HepG2 (cell line): ENCODE results near the gene GRIK4. TPM values are rescaled to one million over a fixed set of nuclear protein-coding genes. Genes with fewer than 3 reads are reported as not detected.

Experiments used
- DNMT1 ChIP-seq: sonication (generic); formaldehyde crosslinking; IDR thresholded peaks from 2 replicates; pipeline ENCODE4 v1.5.1; 2020; ENCODE audit warnings: mild to moderate bottlenecking, missing genetic modification reagents
- DR1 ChIP-seq: sonication (generic); formaldehyde crosslinking; IDR thresholded peaks from 2 replicates; pipeline ENCODE4 v1.8.0; 2021; ENCODE audit warnings: mild to moderate bottlenecking, missing genetic modification reagents, inconsistent platforms
- HNRNPL ChIP-seq: fragments of 200-400 bp; formaldehyde crosslinking; IDR thresholded peaks from 2 replicates; pipeline ENCODE4 v1.6.1; 2017; ENCODE audit warnings: mild to moderate bottlenecking, low read depth, low read length
- MBD4 ChIP-seq: IDR thresholded peaks from 2 replicates; pipeline ENCODE4 v1.6.1; 2012; ENCODE audit warnings: low read length, inconsistent platforms, borderline replicate concordance
- MED1 ChIP-seq: sonication (generic); formaldehyde crosslinking; IDR thresholded peaks from 2 replicates; pipeline ENCODE4 v1.4.0; 2020; ENCODE audit warnings: missing genetic modification reagents
- MIER2 ChIP-seq: IDR thresholded peaks from 2 replicates; pipeline ENCODE4 v1.6.1; 2016; ENCODE audit warnings: missing biosample characterization, missing genetic modification reagents
- MZF1 ChIP-seq: sonication (generic); formaldehyde crosslinking; IDR thresholded peaks from 2 replicates; pipeline ENCODE4 v1.8.1; 2023; ENCODE audit warnings: mild to moderate bottlenecking, missing genetic modification reagents, borderline replicate concordance
- PITX1 ChIP-seq: sonication (generic); formaldehyde crosslinking; IDR thresholded peaks from 2 replicates; pipeline ENCODE4 v1.5.1; 2020; ENCODE audit warnings: mild to moderate bottlenecking, missing genetic modification reagents
- SKI ChIP-seq: fragments of 450-650 bp; IDR thresholded peaks from one replicate; pipeline ENCODE4 v1.6.1; 2018; ENCODE audit warnings: mild to moderate bottlenecking; ENCODE audit not compliant: partially characterized antibody
- SMARCE1 ChIP-seq: fragments of 450-650 bp; IDR thresholded peaks from 2 replicates; pipeline ENCODE4 v1.6.1; 2017; ENCODE audit warnings: borderline replicate concordance
- SRSF9 ChIP-seq: fragments of 200-400 bp; formaldehyde crosslinking; IDR thresholded peaks from 2 replicates; pipeline ENCODE4 v1.6.1; 2018; ENCODE audit warnings: borderline replicate concordance, mild to moderate bottlenecking, low read depth, low read length; ENCODE audit not compliant: insufficient read depth, poor library complexity, severe bottlenecking
- TFAP4 ChIP-seq: sonication (generic); IDR thresholded peaks from 2 replicates; pipeline ENCODE4 v1.6.1; 2016; ENCODE audit warnings: low read depth, borderline replicate concordance
- TOE1 ChIP-seq: sonication (generic); formaldehyde crosslinking; IDR thresholded peaks from 2 replicates; pipeline ENCODE4 v1.4.0; 2020; ENCODE audit warnings: mild to moderate bottlenecking, missing genetic modification reagents
- TP53 ChIP-seq: sonication (generic); formaldehyde crosslinking; conservative IDR thresholded peaks from 2 replicates; pipeline ENCODE4 v1.4.0; 2020; ENCODE audit warnings: missing genetic modification reagents
- ZNF253 ChIP-seq: sonication (generic); formaldehyde crosslinking; IDR thresholded peaks from 2 replicates; pipeline ENCODE4 v1.8.0; 2022; ENCODE audit warnings: mild to moderate bottlenecking, missing genetic modification reagents, borderline replicate concordance
- ZNF274 ChIP-seq: sonication (generic); formaldehyde crosslinking; IDR thresholded peaks from 2 replicates; pipeline ENCODE4 v1.5.1; 2020; ENCODE audit warnings: mild to moderate bottlenecking, missing genetic modification reagents
- ZNF296 ChIP-seq: sonication (generic); formaldehyde crosslinking; conservative IDR thresholded peaks from 2 replicates; pipeline ENCODE4 v1.5.0; 2020; ENCODE audit warnings: mild to moderate bottlenecking, missing genetic modification reagents
- ZNF589 ChIP-seq: sonication (generic); formaldehyde crosslinking; conservative IDR thresholded peaks from 2 replicates; pipeline ENCODE4 v1.8.0; 2022; ENCODE audit warnings: mild to moderate bottlenecking, moderate library complexity, missing genetic modification reagents
- polyA plus RNA-seq, 8 experiments: library from polyadenylated mRNA; depleted of rRNA in 3 of 8; stranded (reverse) in 7 of 8; unstranded in 1 of 8; fragments of >200 nt; fragmentation: Illumina TruSeq in 4 of 8; extraction: Trizol in 4 of 8; gene quantifications; 2 replicates each; pipeline versions ENCODE4 v1.2.1 to v1.2.3, GENCODE V29; 2011 to 2016; ENCODE audit warnings: low read depth in 4 of 8, missing spikeins in 1 of 8, mixed read lengths in 1 of 8; ENCODE audit not compliant: insufficient read depth in 1 of 8
- total RNA-seq, 5 experiments: library from RNA; depleted of rRNA; stranded (reverse); fragments of >200 nt; fragmentation: Illumina TruSeq; extraction: Trizol; gene quantifications; 2 replicates each; pipeline ENCODE4 v1.2.3, GENCODE V29; 2016; ENCODE audit warnings: low read depth in 1 of 5
- TF ChIP-seq, protein P1 (sequence below): sonication (generic); formaldehyde crosslinking; IDR thresholded peaks from 2 replicates; pipeline ENCODE4 v1.5.1; 2020; ENCODE audit warnings: mild to moderate bottlenecking, moderate library complexity, missing genetic modification reagents
- TF ChIP-seq, protein P2 (sequence below): IDR thresholded peaks from 2 replicates; pipeline ENCODE4 v1.6.1; 2016; ENCODE audit warnings: mild to moderate bottlenecking, missing biosample characterization, missing genetic modification reagents
- TF ChIP-seq, protein P3 (sequence below): sonication (generic); formaldehyde crosslinking; IDR thresholded peaks from 2 replicates; pipeline ENCODE4 v1.8.0; 2022; ENCODE audit warnings: mild to moderate bottlenecking, missing genetic modification reagents, moderate library complexity
- TF ChIP-seq, protein P4 (sequence below): sonication (generic); formaldehyde crosslinking; IDR thresholded peaks from 2 replicates; pipeline ENCODE4 v1.4.0; 2020; ENCODE audit warnings: missing genetic modification reagents
- TF ChIP-seq, protein P5 (sequence below): sonication (generic); formaldehyde crosslinking; IDR thresholded peaks from 2 replicates; pipeline ENCODE4 v1.4.0; 2020; ENCODE audit warnings: missing genetic modification reagents
- TF ChIP-seq, protein P6 (sequence below): sonication (generic); formaldehyde crosslinking; IDR thresholded peaks from 2 replicates; pipeline ENCODE4 v1.4.0; 2020; ENCODE audit warnings: missing genetic modification reagents

The GRIK4 gene
- total and polyA plus RNA-seq, 2 of the 13 experiments (the other 11 are each of a cell fraction or from before 2014, with no cell fraction given) = 0.04 to 0.07 TPM

DNA sequence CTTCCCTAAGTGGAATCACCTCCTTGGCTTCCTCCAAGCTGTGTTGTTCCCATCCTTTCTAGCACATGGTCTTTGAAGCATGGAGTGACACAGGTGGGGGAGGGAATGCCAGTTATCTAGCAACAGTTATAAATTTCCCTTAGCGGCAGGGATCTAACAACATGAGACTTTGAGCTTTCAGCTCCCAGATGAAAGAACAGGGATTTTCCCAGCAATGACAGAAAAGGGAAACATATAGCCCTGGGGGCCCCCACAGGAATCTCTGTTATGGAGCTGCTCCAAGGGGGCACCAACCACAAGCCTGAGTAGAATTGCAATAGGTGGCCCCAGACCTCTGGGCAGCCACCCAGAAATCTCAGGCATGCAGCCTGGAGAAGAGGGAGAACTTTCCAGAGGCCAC, 163.0 kb downstream of the GRIK4 start (continued):
- TF ChIP-seq, protein P1, sequence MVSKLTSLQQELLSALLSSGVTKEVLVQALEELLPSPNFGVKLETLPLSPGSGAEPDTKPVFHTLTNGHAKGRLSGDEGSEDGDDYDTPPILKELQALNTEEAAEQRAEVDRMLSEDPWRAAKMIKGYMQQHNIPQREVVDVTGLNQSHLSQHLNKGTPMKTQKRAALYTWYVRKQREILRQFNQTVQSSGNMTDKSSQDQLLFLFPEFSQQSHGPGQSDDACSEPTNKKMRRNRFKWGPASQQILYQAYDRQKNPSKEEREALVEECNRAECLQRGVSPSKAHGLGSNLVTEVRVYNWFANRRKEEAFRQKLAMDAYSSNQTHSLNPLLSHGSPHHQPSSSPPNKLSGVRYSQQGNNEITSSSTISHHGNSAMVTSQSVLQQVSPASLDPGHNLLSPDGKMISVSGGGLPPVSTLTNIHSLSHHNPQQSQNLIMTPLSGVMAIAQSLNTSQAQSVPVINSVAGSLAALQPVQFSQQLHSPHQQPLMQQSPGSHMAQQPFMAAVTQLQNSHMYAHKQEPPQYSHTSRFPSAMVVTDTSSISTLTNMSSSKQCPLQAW (CRISPR knock-in tag) = 0 out of 2 replicates have a peak, but pooled peaks have one; percentile 35
- TF ChIP-seq PITX1 (CRISPR knock-in tag) (peak; percentile 65; the same call in 1 of the 2 replicates), SKI (no peak), SMARCE1 (no peak), MBD4 (no peak), ZNF296 (CRISPR knock-in tag) (no peak), DR1 (no peak), MZF1 (CRISPR knock-in tag) (0 out of 2 replicates have a peak, but pooled peaks have one; percentile 24), DNMT1 (no peak), ZNF589 (CRISPR knock-in tag) (no peak), SRSF9 (no peak), ZNF253 (no peak), TP53 (CRISPR knock-in tag) (no peak), TFAP4 (peak; percentile 62; the same call in 1 of the 2 replicates), TOE1 (CRISPR knock-in tag) (no peak), MED1 (CRISPR knock-in tag) (peak; percentile 75), MIER2 (peak; percentile 68; the same call in 1 of the 2 replicates), HNRNPL (no peak), ZNF274 (CRISPR knock-in tag) (no peak)
- TF ChIP-seq, protein P2, sequence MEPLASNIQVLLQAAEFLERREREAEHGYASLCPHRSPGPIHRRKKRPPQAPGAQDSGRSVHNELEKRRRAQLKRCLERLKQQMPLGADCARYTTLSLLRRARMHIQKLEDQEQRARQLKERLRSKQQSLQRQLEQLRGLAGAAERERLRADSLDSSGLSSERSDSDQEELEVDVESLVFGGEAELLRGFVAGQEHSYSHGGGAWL (CRISPR knock-in tag) = no peak
- TF ChIP-seq, protein P3, sequence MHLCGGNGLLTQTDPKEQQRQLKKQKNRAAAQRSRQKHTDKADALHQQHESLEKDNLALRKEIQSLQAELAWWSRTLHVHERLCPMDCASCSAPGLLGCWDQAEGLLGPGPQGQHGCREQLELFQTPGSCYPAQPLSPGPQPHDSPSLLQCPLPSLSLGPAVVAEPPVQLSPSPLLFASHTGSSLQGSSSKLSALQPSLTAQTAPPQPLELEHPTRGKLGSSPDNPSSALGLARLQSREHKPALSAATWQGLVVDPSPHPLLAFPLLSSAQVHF (CRISPR knock-in tag) = no peak
- TF ChIP-seq, protein P4, sequence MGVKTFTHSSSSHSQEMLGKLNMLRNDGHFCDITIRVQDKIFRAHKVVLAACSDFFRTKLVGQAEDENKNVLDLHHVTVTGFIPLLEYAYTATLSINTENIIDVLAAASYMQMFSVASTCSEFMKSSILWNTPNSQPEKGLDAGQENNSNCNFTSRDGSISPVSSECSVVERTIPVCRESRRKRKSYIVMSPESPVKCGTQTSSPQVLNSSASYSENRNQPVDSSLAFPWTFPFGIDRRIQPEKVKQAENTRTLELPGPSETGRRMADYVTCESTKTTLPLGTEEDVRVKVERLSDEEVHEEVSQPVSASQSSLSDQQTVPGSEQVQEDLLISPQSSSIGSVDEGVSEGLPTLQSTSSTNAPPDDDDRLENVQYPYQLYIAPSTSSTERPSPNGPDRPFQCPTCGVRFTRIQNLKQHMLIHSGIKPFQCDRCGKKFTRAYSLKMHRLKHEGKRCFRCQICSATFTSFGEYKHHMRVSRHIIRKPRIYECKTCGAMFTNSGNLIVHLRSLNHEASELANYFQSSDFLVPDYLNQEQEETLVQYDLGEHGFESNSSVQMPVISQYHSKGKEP (CRISPR knock-in tag) = no peak
- TF ChIP-seq, protein P5, sequence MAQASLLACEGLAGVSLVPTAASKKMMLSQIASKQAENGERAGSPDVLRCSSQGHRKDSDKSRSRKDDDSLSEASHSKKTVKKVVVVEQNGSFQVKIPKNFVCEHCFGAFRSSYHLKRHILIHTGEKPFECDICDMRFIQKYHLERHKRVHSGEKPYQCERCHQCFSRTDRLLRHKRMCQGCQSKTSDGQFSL (CRISPR knock-in tag) = no peak
- TF ChIP-seq, protein P6, sequence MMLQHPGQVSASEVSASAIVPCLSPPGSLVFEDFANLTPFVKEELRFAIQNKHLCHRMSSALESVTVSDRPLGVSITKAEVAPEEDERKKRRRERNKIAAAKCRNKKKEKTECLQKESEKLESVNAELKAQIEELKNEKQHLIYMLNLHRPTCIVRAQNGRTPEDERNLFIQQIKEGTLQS (CRISPR knock-in tag) = no peak
